PC-3 (cell line): ENCODE data around the gene HOPX. TPM values are rescaled to one million over a fixed set of nuclear protein-coding genes. Genes with fewer than 3 reads are reported as not detected.

Source experiments
- ATAC-seq: fragments of 200-7000 bp; cut with Tn5 transposase; 2 replicates; pipeline ENCODE4 v1.9.1; 2020; ENCODE audit warnings: mild to moderate bottlenecking, moderate library complexity
- Bru-seq: library from RNA; stranded (reverse); fragments of 400-500 nt; gene quantifications from one replicate; lab custom pipeline; 2021; lab: Mats Ljungman, UMichigan
- BruChase-seq, 2 experiments: library from RNA; stranded (reverse); fragments of 400-500 nt; gene quantifications; one replicate each; lab custom pipeline; 2021; lab: Mats Ljungman, UMichigan
- BruUV-seq: library from RNA; stranded (reverse); fragments of 400-500 nt; replicated peaks from 2 replicates; lab custom pipeline; 2021; lab: Mats Ljungman, UMichigan
- CTCF ChIA-PET: fragments of 300-600 bp; sonication (Branson Sonifier 250); formaldehyde crosslinking; loops from one replicate; lab custom pipeline; 2022; ENCODE audit warnings: antibody characterized with exemption; lab: Charles Lee
- POLR2A ChIA-PET: fragments of 300-600 bp; sonication (Branson Sonifier 250); formaldehyde crosslinking; loops from one replicate; lab custom pipeline; 2022; ENCODE audit warnings: antibody characterized with exemption; ENCODE audit not compliant: unreplicated experiment; lab: Charles Lee
- DNase-seq: peaks from one replicate; pipeline ENCODE4 v3.0.0-alpha.2; 2015
- H2AFZ ChIP-seq: fragments of 300-600 bp; sonication (generic); 2 replicates; pipeline ENCODE4 v1.6.0; 2016; ENCODE audit warnings: antibody characterized with exemption, low read length
- H3F3A ChIP-seq: fragments of 300-600 bp; sonication (generic); one replicate; pipeline ENCODE4 v1.6.0; 2017; ENCODE audit warnings: antibody characterized with exemption, low read length, control low read depth, mild to moderate bottlenecking; ENCODE audit not compliant: unreplicated experiment
- H3K27ac ChIP-seq: fragments of 300-600 bp; sonication (generic); 2 replicates; pipeline ENCODE4 v1.5.1; 2016; ENCODE audit warnings: mild to moderate bottlenecking, low read length
- H3K27me3 ChIP-seq: fragments of 300-600 bp; sonication (generic); 2 replicates; pipeline ENCODE4 v1.6.1; 2016; ENCODE audit warnings: low read length, mixed read lengths
- H3K36me3 ChIP-seq: fragments of 300-600 bp; sonication (generic); 2 replicates; pipeline ENCODE4 v1.6.1; 2016; ENCODE audit warnings: low read depth, mixed run types, low read length, mixed read lengths
- H3K4me1 ChIP-seq: fragments of 300-600 bp; sonication (generic); 2 replicates; pipeline ENCODE4 v1.5.1; 2016; ENCODE audit warnings: low read length; ENCODE audit not compliant: insufficient read depth
- H3K4me2 ChIP-seq: fragments of 300-600 bp; sonication (generic); 2 replicates; pipeline ENCODE4 v1.6.0; 2016; ENCODE audit warnings: low read length
- H3K4me3 ChIP-seq: fragments of 300-600 bp; sonication (generic); 2 replicates; pipeline ENCODE4 v1.5.1; 2016; ENCODE audit warnings: mild to moderate bottlenecking, low read length, mixed read lengths
- H3K79me2 ChIP-seq: fragments of 300-600 bp; sonication (generic); 2 replicates; pipeline ENCODE4 v1.6.1; 2017; ENCODE audit warnings: low read length, mixed read lengths
- H3K9ac ChIP-seq: fragments of 300-600 bp; sonication (generic); 2 replicates; pipeline ENCODE4 v1.6.0; 2016; ENCODE audit warnings: mild to moderate bottlenecking, low read length
- H3K9me2 ChIP-seq: fragments of 300-600 bp; sonication (generic); replicated peaks from 2 replicates; pipeline ENCODE4 v1.6.1; 2016; ENCODE audit warnings: mixed run types, low read length, mixed read lengths
- H3K9me3 ChIP-seq: fragments of 300-600 bp; sonication (generic); 2 replicates; pipeline ENCODE4 v1.6.1; 2016; ENCODE audit warnings: low read length, mixed read lengths
- H4K20me1 ChIP-seq: fragments of 300-600 bp; sonication (generic); 2 replicates; pipeline ENCODE4 v1.6.1; 2016; ENCODE audit warnings: low read length, mixed read lengths
- CTCF ChIP-seq: fragments of 300-600 bp; sonication (generic); conservative IDR thresholded peaks from 2 replicates; pipeline ENCODE4 v1.5.1; 2017; ENCODE audit warnings: antibody characterized with exemption, low read depth, mild to moderate bottlenecking, low read length
- EZH2 ChIP-seq: fragments of 300-600 bp; sonication (generic); IDR thresholded peaks from one replicate; pipeline ENCODE4 v1.6.1; 2017; ENCODE audit warnings: antibody characterized with exemption, mild to moderate bottlenecking, low read length; ENCODE audit not compliant: unreplicated experiment
- EZH2phosphoT487 ChIP-seq: fragments of 300-600 bp; sonication (generic); IDR thresholded peaks from 2 replicates; pipeline ENCODE4 v1.6.1; 2018; ENCODE audit warnings: mild to moderate bottlenecking, antibody characterized with exemption, low read length, borderline replicate concordance
- intact Hi-C: fragments of 100-400 bp; cut with micrococcal nuclease; formaldehyde crosslinking; loops from 2 replicates; pipeline ENCODE4 v1.9.0; 2023
- long read RNA-seq: library from polyadenylated mRNA; unstranded; transcript quantifications from one replicate; pipeline ENCODE4 v2.0.0, GENCODE V29; 2021; ENCODE audit not compliant: unreplicated experiment
- total RNA-seq: library from RNA; depleted of rRNA; stranded (reverse); fragments of >200 nt; gene quantifications from 2 replicates; pipeline ENCODE4 v1.2.3, GENCODE V29; 2014; rRNA removed

The HOPX gene
- total RNA-seq (0.87 TPM in 1 of 2 replicates, not detected in the other), Bru-seq, nascent RNA (percentile 16 among the genes with signal in this experiment), BruChase-seq, experiment 1, labeled RNA remaining after a 6-hour chase (percentile 14 among the genes with signal in this experiment), BruChase-seq, experiment 2, labeled RNA remaining after a 2-hour chase (percentile 10 among the genes with signal in this experiment)
- long read RNA-seq, result 0 reads

- ChIA-PET CTCF (no interaction called here), POLR2A (interaction anchor here (0.6 to 0.8 kb wide), 2 partner anchors 81 to 294 kb away, joined by 3 read pairs; partner anchors contain the start of gene AASDH)
- no peaks in the 10 kb centered on the region for H3K27me3 ChIP-seq
- H3K4me2 ChIP-seq, result peak within 1 kb of the TSS; percentile 74
- H3F3A ChIP-seq, result no peaks in the 10 kb centered on the region
- BruUV-seq, result no TSS peak
- no peaks in the 10 kb centered on the region for H3K79me2 ChIP-seq
- no peaks in the 10 kb centered on the region for H3K36me3 ChIP-seq
- no peaks in the 10 kb centered on the region for H3K9me2 ChIP-seq
- H3K4me3 ChIP-seq, result peak within 1 kb of the TSS; percentile 50
- ATAC-seq (peak; percentile 80), DNase-seq (peak; percentile 86)
- intact Hi-C loops, result loop anchor here (5.0 kb wide), 1 partner anchor 121 kb away; no protein-coding TSS in a partner anchor
- TF ChIP-seq CTCF (no peak), EZH2 (no peak), EZH2phosphoT487 (no peak)
- H2AFZ ChIP-seq, result peak within 1 kb of the TSS; percentile 63
- no peaks in the 10 kb centered on the region for H4K20me1 ChIP-seq
- H3K4me1 ChIP-seq, result peaks cover 24% of the 10 kb centered on the region
- no peak within 1 kb of the TSS for H3K9ac ChIP-seq
- no peak within 1 kb of the TSS for H3K27ac ChIP-seq
- no peaks in the 10 kb centered on the region for H3K9me3 ChIP-seq
Observed at GRCh38 chr4:56681158-56681852, at the start of gene HOPX. Gene HOPX (minus strand): TSS chr4:56681296. CDS start chr4:56657816, 23,480 bp downstream.

DNA sequence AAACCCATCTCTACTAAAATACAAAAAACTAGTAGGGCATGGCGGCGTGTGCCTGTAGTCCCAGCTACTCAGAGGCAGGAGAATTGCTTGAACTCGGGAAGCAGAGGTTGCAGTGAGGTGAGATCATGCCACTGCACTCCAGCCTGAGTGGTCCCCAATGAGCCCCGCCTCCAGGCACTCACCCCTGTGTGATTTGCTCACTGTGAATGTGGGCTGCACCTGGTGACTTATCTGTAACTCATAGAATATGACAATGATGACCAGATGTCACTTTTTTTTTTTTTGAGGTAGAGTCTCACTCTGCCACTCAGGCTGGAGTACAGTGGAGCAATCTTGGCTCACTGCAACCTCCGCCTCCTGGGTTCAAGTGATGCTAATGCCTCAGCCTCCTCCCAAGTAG lies 49.0 kb upstream of the HOPX start:
- no peak overlapping the region for H3K4me2 ChIP-seq
- H3F3A ChIP-seq, result no peaks in the 10 kb centered on the region
- no peaks in the 10 kb centered on the region for H3K9me3 ChIP-seq
- no peaks in the 10 kb centered on the region for H3K27me3 ChIP-seq
- intact Hi-C loops, result no loop called here
- H2AFZ ChIP-seq, result no peak overlapping the region
- H3K36me3 ChIP-seq, result no peaks in the 10 kb centered on the region
- BruUV-seq, result no TSS peak
- H3K27ac ChIP-seq, result no peak overlapping the region
- H3K79me2 ChIP-seq, result no peaks in the 10 kb centered on the region
- no peaks in the 10 kb centered on the region for H4K20me1 ChIP-seq
- H3K9ac ChIP-seq, result no peak overlapping the region
- no peak for ATAC-seq
- POLR2A ChIA-PET, result no interaction called here
- 0 out of 2 replicates have a peak, but pooled peaks cover 4% of the 10 kb centered on the region for H3K9me2 ChIP-seq
- TF ChIP-seq EZH2 (no peak), EZH2phosphoT487 (no peak), CTCF (no peak)
- 0 out of 2 replicates have a peak, but pooled peaks cover 5% of the 10 kb centered on the region for H3K4me1 ChIP-seq
- CTCF ChIA-PET, result interaction anchor here (0.6 kb wide), 1 partner anchor 239 kb away, joined by 3 read pairs; no protein-coding TSS in a partner anchor
- DNase-seq, result peak; percentile 25
- H3K4me3 ChIP-seq, result no peak overlapping the region
